Loucy (cell line): Measurements from ENCODE around the gene VGF.

ENCODE experiments used
- H2AFZ ChIP-seq: fragments of 200-600 bp; sonication (generic); 2 replicates; pipeline ENCODE4 v1.6.0; 2016; ENCODE audit warnings: antibody characterized with exemption, mild to moderate bottlenecking, low read length, moderate library complexity
- H3F3A ChIP-seq: fragments of 200-600 bp; 2 replicates; pipeline ENCODE4 v1.6.0; 2016; ENCODE audit warnings: antibody characterized with exemption, low read depth, mild to moderate bottlenecking
- H3K27me3 ChIP-seq: fragments of 200-600 bp; sonication (generic); 2 replicates; pipeline ENCODE4 v1.6.1; 2014; ENCODE audit warnings: low read length, mild to moderate bottlenecking; ENCODE audit not compliant: insufficient read depth, poor library complexity, severe bottlenecking
- H3K36me3 ChIP-seq: fragments of 200-600 bp; sonication (generic); 2 replicates; pipeline ENCODE4 v1.6.1; 2016; ENCODE audit warnings: low read length; ENCODE audit not compliant: insufficient read depth
- H3K4me1 ChIP-seq: fragments of 200-600 bp; sonication (generic); 2 replicates; pipeline ENCODE4 v1.5.1; 2014; ENCODE audit warnings: low read length, mild to moderate bottlenecking; ENCODE audit not compliant: insufficient read depth, poor library complexity, severe bottlenecking
- H3K4me2 ChIP-seq: fragments of 200-600 bp; sonication (generic); 2 replicates; pipeline ENCODE4 v1.6.0; 2014; ENCODE audit warnings: antibody characterized with exemption, low read length, low read depth, mild to moderate bottlenecking; ENCODE audit not compliant: poor library complexity, severe bottlenecking
- H3K4me3 ChIP-seq: fragments of 200-600 bp; sonication (generic); 2 replicates; pipeline ENCODE4 v1.5.1; 2014; ENCODE audit warnings: low read length, mild to moderate bottlenecking, mixed read lengths; ENCODE audit not compliant: poor library complexity, severe bottlenecking
- H3K79me2 ChIP-seq: fragments of 200-600 bp; sonication (generic); 2 replicates; pipeline ENCODE4 v1.6.1; 2014; ENCODE audit warnings: low read length; ENCODE audit not compliant: insufficient read depth
- H3K9ac ChIP-seq: fragments of 200-600 bp; sonication (generic); 2 replicates; pipeline ENCODE4 v1.6.0; 2014; ENCODE audit warnings: mild to moderate bottlenecking, low read depth, low read length, moderate library complexity; ENCODE audit not compliant: poor library complexity, severe bottlenecking
- H3K9me2 ChIP-seq: fragments of 200-600 bp; sonication (generic); replicated peaks from 2 replicates; pipeline ENCODE4 v1.6.1; 2016; ENCODE audit warnings: low read depth, low read length, mixed read lengths
- H3K9me3 ChIP-seq: fragments of 200-600 bp; sonication (generic); 2 replicates; pipeline ENCODE4 v1.6.1; 2014; ENCODE audit warnings: mild to moderate bottlenecking, antibody characterized with exemption, low read length, low read depth; ENCODE audit not compliant: insufficient read depth
- H4K20me1 ChIP-seq: fragments of 200-600 bp; sonication (generic); 2 replicates; pipeline ENCODE4 v1.6.0; 2014; ENCODE audit warnings: antibody characterized with exemption, low read length, mild to moderate bottlenecking; ENCODE audit not compliant: insufficient read depth, poor library complexity, severe bottlenecking
- EZH2phosphoT487 ChIP-seq: fragments of 200-600 bp; IDR thresholded peaks from 2 replicates; pipeline ENCODE4 v1.6.1; 2018; ENCODE audit warnings: antibody characterized with exemption, mild to moderate bottlenecking, moderate library complexity, borderline replicate concordance
- TF ChIP-seq, protein P1 (sequence below): fragments of 200-600 bp; sonication (generic); conservative IDR thresholded peaks from 2 replicates; pipeline ENCODE4 v1.5.1; 2014; ENCODE audit warnings: mild to moderate bottlenecking, antibody characterized with exemption, low read length

Gene VGF

DNA sequence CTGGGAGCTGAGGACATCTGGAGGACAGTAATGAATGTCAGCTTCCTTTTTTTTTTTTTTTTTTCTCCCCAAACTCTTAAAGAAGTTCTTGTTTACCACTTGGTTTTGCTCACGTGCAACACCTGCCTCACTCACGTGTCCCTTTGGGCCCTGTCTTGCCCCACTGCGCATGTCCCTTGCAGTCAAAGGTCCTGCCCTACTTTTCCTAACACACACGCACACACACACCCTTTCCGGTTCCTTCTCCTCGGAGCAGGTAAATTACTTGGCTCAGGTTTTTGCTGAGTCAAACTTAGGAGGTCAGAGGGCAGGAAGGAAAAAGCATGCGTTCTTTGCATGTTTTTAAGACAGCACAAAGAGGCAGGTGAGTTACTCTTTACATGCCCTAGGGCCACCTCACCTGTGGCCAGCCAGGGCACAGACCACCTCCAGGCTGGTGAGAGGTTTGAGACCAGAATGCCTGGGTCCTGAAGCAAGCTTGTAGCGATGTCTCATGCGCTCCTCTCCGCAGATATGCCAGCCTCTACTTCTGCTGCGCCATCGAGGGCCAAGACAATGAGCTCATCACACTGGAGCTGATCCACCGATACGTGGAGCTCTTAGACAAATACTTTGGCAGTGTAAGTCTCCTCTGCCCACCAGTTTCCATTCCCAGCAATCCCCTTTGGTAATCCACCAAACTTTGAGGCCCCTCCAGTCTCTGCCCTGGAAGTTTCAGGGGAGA is 8.3 kb downstream of the VGF start:
- 0 out of 2 replicates have a peak, but pooled peaks cover 3% of the 10 kb centered on the region for H3F3A ChIP-seq
- no peaks in the 10 kb centered on the region for H3K27me3 ChIP-seq
- no peak overlapping the region for H3K4me2 ChIP-seq
- H3K4me3 ChIP-seq, result no peak overlapping the region
- H3K79me2 ChIP-seq, result peaks cover 15% of the 10 kb centered on the region
- no peak overlapping the region for H2AFZ ChIP-seq
- no peaks in the 10 kb centered on the region for H3K36me3 ChIP-seq
- no peak overlapping the region for H3K9ac ChIP-seq
- no peaks in the 10 kb centered on the region for H3K9me2 ChIP-seq
- H4K20me1 ChIP-seq, result peaks cover 6% of the 10 kb centered on the region
- H3K4me1 ChIP-seq, result peaks cover 8% of the 10 kb centered on the region
- H3K9me3 ChIP-seq, result no peaks in the 10 kb centered on the region
- TF ChIP-seq, protein P1, sequence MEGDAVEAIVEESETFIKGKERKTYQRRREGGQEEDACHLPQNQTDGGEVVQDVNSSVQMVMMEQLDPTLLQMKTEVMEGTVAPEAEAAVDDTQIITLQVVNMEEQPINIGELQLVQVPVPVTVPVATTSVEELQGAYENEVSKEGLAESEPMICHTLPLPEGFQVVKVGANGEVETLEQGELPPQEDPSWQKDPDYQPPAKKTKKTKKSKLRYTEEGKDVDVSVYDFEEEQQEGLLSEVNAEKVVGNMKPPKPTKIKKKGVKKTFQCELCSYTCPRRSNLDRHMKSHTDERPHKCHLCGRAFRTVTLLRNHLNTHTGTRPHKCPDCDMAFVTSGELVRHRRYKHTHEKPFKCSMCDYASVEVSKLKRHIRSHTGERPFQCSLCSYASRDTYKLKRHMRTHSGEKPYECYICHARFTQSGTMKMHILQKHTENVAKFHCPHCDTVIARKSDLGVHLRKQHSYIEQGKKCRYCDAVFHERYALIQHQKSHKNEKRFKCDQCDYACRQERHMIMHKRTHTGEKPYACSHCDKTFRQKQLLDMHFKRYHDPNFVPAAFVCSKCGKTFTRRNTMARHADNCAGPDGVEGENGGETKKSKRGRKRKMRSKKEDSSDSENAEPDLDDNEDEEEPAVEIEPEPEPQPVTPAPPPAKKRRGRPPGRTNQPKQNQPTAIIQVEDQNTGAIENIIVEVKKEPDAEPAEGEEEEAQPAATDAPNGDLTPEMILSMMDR, result no peak
- no peak for TF ChIP-seq EZH2phosphoT487

DNA sequence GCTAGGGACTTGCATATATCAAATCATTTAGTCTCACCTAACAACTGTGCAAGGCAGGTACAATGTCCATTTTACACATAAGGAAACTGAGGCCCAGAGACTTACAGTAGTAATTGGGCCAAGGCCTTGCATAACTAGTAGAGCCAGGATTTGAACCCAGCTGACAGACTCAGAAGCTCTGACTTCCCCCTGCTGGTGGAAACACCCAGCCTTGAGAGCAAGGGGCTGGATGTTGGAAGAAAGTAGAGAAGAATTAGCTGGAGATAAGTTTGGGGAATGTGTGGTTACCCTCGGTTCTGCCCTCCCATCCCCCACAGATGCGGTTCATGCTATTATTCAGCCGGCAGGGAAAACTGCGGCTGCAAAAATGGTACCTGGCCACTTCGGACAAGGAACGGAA is 9.1 kb downstream of the VGF start:
- Histone ChIP-seq H3F3A (no peaks in the 10 kb centered on the region), H2AFZ (no peak overlapping the region), H3K27me3 (no peaks in the 10 kb centered on the region), H3K9ac (peak overlapping the region; percentile 96), H3K79me2 (peaks cover 15% of the 10 kb centered on the region), H3K4me2 (no peak overlapping the region), H3K4me3 (no peak overlapping the region), H3K9me2 (no peaks in the 10 kb centered on the region), H4K20me1 (peaks cover 6% of the 10 kb centered on the region), H3K9me3 (no peaks in the 10 kb centered on the region), H3K36me3 (no peaks in the 10 kb centered on the region), H3K4me1 (peaks cover 7% of the 10 kb centered on the region)
- TF ChIP-seq, protein P1, result peak; percentile 38
- TF ChIP-seq EZH2phosphoT487, result no peak

DNA sequence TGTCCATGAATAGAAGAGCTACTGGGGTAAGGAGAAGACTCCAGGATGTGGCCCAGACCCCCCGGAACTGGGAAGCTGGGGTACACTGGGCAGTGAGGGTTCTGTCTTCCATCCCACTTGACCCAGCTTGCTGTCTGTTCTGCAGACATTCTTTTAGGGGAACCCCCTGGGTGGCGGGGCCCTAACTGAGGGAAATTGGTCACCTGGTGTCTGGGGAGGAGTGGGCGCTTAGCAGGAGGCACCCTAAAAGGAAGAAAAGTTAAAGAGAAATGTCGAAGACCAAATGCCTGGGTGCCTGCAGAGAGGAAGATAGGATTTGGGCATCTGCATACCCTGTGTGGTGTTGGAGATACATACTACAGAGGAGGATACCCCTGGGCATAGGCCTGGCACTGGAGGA is 10.1 kb downstream of the VGF start:
- Histone ChIP-seq H4K20me1 (peaks cover 6% of the 10 kb centered on the region), H3K79me2 (peaks cover 15% of the 10 kb centered on the region), H3K4me2 (peak overlapping the region; percentile 95), H2AFZ (no peak overlapping the region), H3K4me1 (peaks cover 7% of the 10 kb centered on the region), H3K9me3 (no peaks in the 10 kb centered on the region), H3K27me3 (no peaks in the 10 kb centered on the region), H3F3A (no peaks in the 10 kb centered on the region), H3K4me3 (peak overlapping the region; percentile 88), H3K36me3 (no peaks in the 10 kb centered on the region), H3K9ac (peak overlapping the region; percentile 96), H3K9me2 (no peaks in the 10 kb centered on the region)
- TF ChIP-seq, protein P1, result no peak
- TF ChIP-seq EZH2phosphoT487, result no peak
